Measurements from ENCODE around the gene ACP5. TPM values are rescaled to one million over a fixed set of nuclear protein-coding genes. Genes with fewer than 3 reads are reported as not detected.

ACP5 gene
- total RNA-seq, 3 donors from 2014 or later (not counting 1 experiment from before 2014, with no cell fraction given), result 14.9 to 20.3 (median 18.8) TPM

- DNase-seq, result no peak
- H3K4me3 ChIP-seq (ENCODE audit: low read length), result peak overlapping the region; percentile 78
- no peak for ATAC-seq
- Mint-ChIP-seq H3K27ac (peak overlapping the region; percentile 71 to 94), H3K4me1 (peaks cover 30 to 35% of the 10 kb centered on the region in 2 donors), H3K27me3 (ENCODE audit: low read depth in 2 of 2) (no peaks in the 10 kb centered on the region), H3K4me3 (peak overlapping the region; percentile 90), H3K36me3 (no peaks in the 10 kb centered on the region), H3K9me3 (no peaks in the 10 kb centered on the region)
- no peak for TF ChIP-seq CTCF (IDR thresholded peaks at IDR 0.05)
- H3K36me3 ChIP-seq (ENCODE audit: control insufficient read depth, insufficient read depth, low read length), result no peaks in the 10 kb centered on the region
- H3K4me1 ChIP-seq (ENCODE audit: control insufficient read depth, insufficient read depth, low read length), result peaks cover 16% of the 10 kb centered on the region
- 65% methylated on average over 9 of the region's 10 CpGs for WGBS (ENCODE audit: insufficient coverage)
- H3K27ac ChIP-seq (ENCODE audit: low read length), result no peak overlapping the region
- H3K27me3 ChIP-seq (ENCODE audit: control insufficient read depth, insufficient read depth, low read length), result no peaks in the 10 kb centered on the region
- intact Hi-C loops (cut with micrococcal nuclease), result no loop called here
- H3K9me3 ChIP-seq (ENCODE audit: control insufficient read depth, insufficient read depth, low read length), result no peaks in the 10 kb centered on the region
Measured at GRCh38 chr19:11598103-11598483, 20.6 kb upstream of the ACP5 start.

DNA sequence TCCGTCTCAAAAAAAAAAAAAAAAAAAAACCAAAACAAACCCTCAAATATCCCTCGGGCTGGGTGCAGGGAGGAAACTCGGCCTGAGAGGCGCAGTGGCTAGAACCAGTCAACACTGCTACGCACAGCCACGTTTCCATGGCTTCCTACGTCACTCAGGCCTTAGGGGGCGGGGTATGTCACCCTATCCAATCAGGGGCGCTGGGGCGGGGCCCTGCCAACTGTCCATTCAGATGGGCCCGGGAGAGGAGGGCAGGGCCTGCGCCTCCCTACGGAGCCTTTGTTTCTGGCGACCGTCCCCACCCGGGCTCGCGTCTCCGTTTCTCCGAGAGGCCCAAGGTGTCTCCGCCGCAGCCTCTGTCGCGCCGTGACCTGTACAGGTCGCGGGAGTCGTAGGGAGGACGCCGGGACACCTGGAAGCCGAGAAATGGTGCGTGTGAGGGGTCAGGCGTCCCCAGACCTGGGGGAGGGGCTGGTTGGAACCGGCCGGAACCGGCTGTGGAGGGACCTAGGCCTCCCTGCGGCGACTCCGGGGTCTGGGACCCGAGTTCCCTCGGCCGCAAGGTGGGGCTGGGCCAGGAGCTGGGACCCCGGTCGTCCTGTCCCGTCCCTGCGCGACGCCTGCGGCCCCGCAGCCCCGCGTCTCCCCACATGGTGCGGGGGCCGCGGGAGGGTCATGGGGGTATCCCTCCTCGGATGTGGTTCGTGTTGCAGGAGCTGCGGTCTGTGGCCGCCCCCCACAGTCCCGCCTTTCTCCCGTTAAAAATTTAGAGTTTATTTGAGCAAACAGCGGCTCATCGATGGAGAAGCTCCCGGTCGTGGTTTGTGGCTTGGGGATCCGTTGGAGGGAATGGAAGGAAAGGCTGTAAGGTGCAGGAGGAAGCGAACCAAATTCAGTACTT, 20.0 kb upstream of the ACP5 start, which contains the start of gene ZNF627:
TSS of gene ZNF627 (plus strand) at position 282 of the 901 bp plus-strand sequence. CDS start at position 427, 145 bp downstream.
- ATAC-seq, result peak; percentile 99 to 100 (median 99)
- Histone ChIP-seq H3K4me3 (ENCODE audit: low read length) (peak within 1 kb of the TSS; percentile 78), H3K27ac (ENCODE audit: low read length) (peak within 1 kb of the TSS; percentile 81), H3K27me3 (ENCODE audit: control insufficient read depth, insufficient read depth, low read length) (no peaks in the 10 kb centered on the region), H3K4me1 (ENCODE audit: control insufficient read depth, insufficient read depth, low read length) (peaks cover 16% of the 10 kb centered on the region), H3K9me3 (ENCODE audit: control insufficient read depth, insufficient read depth, low read length) (no peaks in the 10 kb centered on the region), H3K36me3 (ENCODE audit: control insufficient read depth, insufficient read depth, low read length) (no peaks in the 10 kb centered on the region)
- intact Hi-C loops (cut with micrococcal nuclease), result loop anchor here (2.0 kb wide), 1 partner anchor 1083 kb away; the partner anchor contains the start of gene DHPS
- Mint-ChIP-seq H3K36me3 (no peaks in the 10 kb centered on the region), H3K4me3 (peak within 1 kb of the TSS; percentile 90), H3K9me3 (no peaks in the 10 kb centered on the region), H3K27me3 (ENCODE audit: low read depth in 2 of 2) (no peaks in the 10 kb centered on the region), H3K27ac (peak within 1 kb of the TSS; percentile 71 to 94), H3K4me1 (peaks cover 24 to 29% of the 10 kb centered on the region in 2 donors)
- peak; percentile 98 for DNase-seq
- TF ChIP-seq CTCF (IDR thresholded peaks at IDR 0.05), result peak; percentile 19
- WGBS (ENCODE audit: insufficient coverage), result under 1% methylated on average over 67 of the region's 67 CpGs

DNA sequence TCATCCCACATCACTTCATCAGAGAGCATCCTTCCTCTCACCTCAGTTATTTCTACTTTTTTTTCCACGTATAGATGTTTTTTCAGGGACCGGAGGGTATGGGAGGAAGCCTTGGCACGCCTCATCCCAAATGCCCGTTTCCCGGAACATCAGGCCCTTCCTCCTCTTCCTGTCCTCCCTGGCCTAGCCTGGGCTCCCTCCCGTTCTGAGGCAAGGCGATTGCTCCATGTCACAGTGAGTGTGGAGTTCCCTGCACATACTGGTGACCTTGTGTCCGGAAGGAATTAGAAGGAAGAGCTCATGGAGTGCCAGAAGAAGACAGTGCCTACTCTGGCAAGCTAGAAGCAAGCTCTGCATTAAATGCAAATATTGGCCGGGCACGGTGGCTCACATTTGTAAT, 18.7 kb upstream of the ACP5 start:
- no peak overlapping the region for H3K27ac ChIP-seq (ENCODE audit: low read length)
- H3K4me3 Mint-ChIP-seq, result peak overlapping the region; percentile 40
- H3K4me3 ChIP-seq (ENCODE audit: low read length), result no peak overlapping the region
- no peaks in the 10 kb centered on the region for H3K9me3 Mint-ChIP-seq
- TF ChIP-seq CTCF (IDR thresholded peaks at IDR 0.05), result no peak
- DNase-seq (no peak), ATAC-seq (no peak)
- peak overlapping the region in 1 of 2 donors; percentile 94 for H3K27ac Mint-ChIP-seq
- WGBS (ENCODE audit: insufficient coverage), result 98% methylated on average over 10 of the region's 10 CpGs
- H3K4me1 ChIP-seq (ENCODE audit: control insufficient read depth, insufficient read depth, low read length), result peaks cover 16% of the 10 kb centered on the region
- H3K4me1 Mint-ChIP-seq, result peaks cover 17 to 22% of the 10 kb centered on the region in 2 donors
- H3K36me3 Mint-ChIP-seq, result no peaks in the 10 kb centered on the region
- no peaks in the 10 kb centered on the region for H3K27me3 Mint-ChIP-seq (ENCODE audit: low read depth in 2 of 2)
- H3K9me3 ChIP-seq (ENCODE audit: control insufficient read depth, insufficient read depth, low read length), result no peaks in the 10 kb centered on the region
- no peaks in the 10 kb centered on the region for H3K27me3 ChIP-seq (ENCODE audit: control insufficient read depth, insufficient read depth, low read length)
- H3K36me3 ChIP-seq (ENCODE audit: control insufficient read depth, insufficient read depth, low read length), result no peaks in the 10 kb centered on the region
- intact Hi-C loops (cut with micrococcal nuclease), result loop anchor here (2.0 kb wide), 1 partner anchor 1085 kb away; the partner anchor contains the start of gene DHPS
